Kidney (tissue), 22 donors: ENCODE measurements around the gene NSMF. TPM values are rescaled to one million over a fixed set of nuclear protein-coding genes. Genes with fewer than 3 reads are reported as not detected.

Experiments
- DNase-seq, 5 donors: peaks; one replicate each; pipeline ENCODE4 v3.0.0-alpha.2; 2013 to 2020
- FAIRE-seq: peaks from 2 replicates; lab custom pipeline; 2012; peaks lifted over from hg19 to GRCh38; lab: Jason Lieb, UNC
- H3K27ac ChIP-seq, 2 donors: one replicate each; pipeline ENCODE4 v1.7.0; 2013; ENCODE audit warnings: low read depth in 2 of 2, low read length in 2 of 2, inconsistent platforms in 1 of 2
- H3K27me3 ChIP-seq: one replicate; pipeline ENCODE4 v1.7.1; 2013; ENCODE audit warnings: low read length, inconsistent platforms; ENCODE audit not compliant: control insufficient read depth, insufficient read depth
- H3K36me3 ChIP-seq, 3 donors: one replicate each; pipeline versions ENCODE4 v1.7.0 to v1.7.1; 2013; ENCODE audit warnings: low read length in 3 of 3, control low read depth in 1 of 3, inconsistent platforms in 1 of 3; ENCODE audit not compliant: insufficient read depth in 3 of 3, control insufficient read depth in 2 of 3
- H3K4me1 ChIP-seq, 3 donors: one replicate each; pipeline versions ENCODE4 v1.7.0 to v1.7.1; 2013; ENCODE audit warnings: low read length in 3 of 3, inconsistent platforms in 1 of 3, low read depth in 1 of 3; ENCODE audit not compliant: control insufficient read depth in 2 of 3, insufficient read depth in 2 of 3
- H3K4me3 ChIP-seq, 3 donors: one replicate each; pipeline versions ENCODE4 v1.7.0 to v1.8.1; 2013; ENCODE audit warnings: low read length in 3 of 3, control low read depth in 1 of 3, inconsistent platforms in 1 of 3
- H3K9ac ChIP-seq, 3 donors: one replicate each; pipeline versions ENCODE4 v1.7.0 to v1.7.1; 2013; ENCODE audit warnings: low read length in 3 of 3, control low read depth in 1 of 3, inconsistent platforms in 1 of 3
- H3K9me3 ChIP-seq, 3 donors: one replicate each; pipeline versions ENCODE4 v1.7.0 to v1.7.1; 2013; ENCODE audit warnings: low read length in 3 of 3, control low read depth in 1 of 3, inconsistent platforms in 1 of 3; ENCODE audit not compliant: control insufficient read depth in 2 of 3, insufficient read depth in 1 of 3
- CTCF ChIP-seq: IDR thresholded peaks from 3 replicates; pipeline ENCODE4 v1.5.1; 2012; ENCODE audit warnings: mild to moderate bottlenecking, moderate library complexity, borderline replicate concordance; ENCODE audit not compliant: insufficient read depth; ENCODE audit errors: extremely low read depth
- intact Hi-C: fragments of 100-400 bp; cut with DNase I; formaldehyde crosslinking; loops from one replicate; pipeline ENCODE4 v1.11.1; 2022
- long read RNA-seq, 10 donors: library from polyadenylated mRNA in 1 of 10; unstranded in 1 of 10; transcript quantifications; one replicate each; pipeline ENCODE4 v2.0.0 and lab custom pipeline, GENCODE V29; 2021 to 2026
- polyA plus RNA-seq: library from polyadenylated mRNA; stranded (reverse); fragments of 350-450 nt; fragmentation: Illumina TruSeq; extraction: RNeasy Lipid Tissue Mini Kit (QIAGEN cat#74804); gene quantifications from one replicate; pipeline ENCODE4 v1.2.3, GENCODE V29; 2014; ENCODE audit warnings: low read depth, low replicate concordance; ENCODE audit not compliant: insufficient read depth
- total RNA-seq: library from RNA; stranded (reverse); fragmentation: NEBNext Ultra II Directional; extraction: Animal tissue kit (Norgen Biotek cat#: 25700); gene quantifications from one replicate; pipeline ENCODE4 v1.2.1, GENCODE V29; 2021
- donor health status: control.
- donor health status: control.
- donor health status: control.
- donor health status: control.
- donor health status: control.
- donor health status: DM: yes; HTN: yes; CAD: no.
- donor health status: Normal renal cell carcinoma (clear cell type).

NSMF gene
- total RNA-seq (49.5 TPM), polyA plus RNA-seq (32.7 TPM)
- long read RNA-seq, donor 1, transcript NSMF-201 (15 exons, 2,981 nt): major isoform, 8 of 8 reads
- long read RNA-seq, donor 1, partial matches to known transcripts: 0 of 8 reads
- long read RNA-seq, donor 1, other reads (novel, unspliced or antisense): 0 of 8 reads
- long read RNA-seq, donor 2, transcript NSMF-201 (15 exons, 2,981 nt): major isoform, 5 of 6 reads
- long read RNA-seq, donor 2, partial matches to known transcripts: 0 of 6 reads
- long read RNA-seq, donor 2, other reads (novel, unspliced or antisense): 0 of 6 reads
- long read RNA-seq, donor 3, partial matches to known transcripts: 6 of 13 reads
- long read RNA-seq, donor 3, other reads (novel, unspliced or antisense): 0 of 13 reads
- long read RNA-seq, donor 4, transcript NSMF-205 (14 exons, 3,571 nt): major isoform, 5 of 21 reads
- long read RNA-seq, donor 4, partial matches to known transcripts: 13 of 21 reads
- long read RNA-seq, donor 4, other reads (novel, unspliced or antisense): 0 of 21 reads
- long read RNA-seq, donor 5: 0 reads
- long read RNA-seq, donor 6, transcript NSMF-201 (15 exons, 2,981 nt): major isoform, 6 of 8 reads
- long read RNA-seq, donor 6, partial matches to known transcripts: 0 of 8 reads
- long read RNA-seq, donor 6, other reads (novel, unspliced or antisense): 0 of 8 reads
- long read RNA-seq, donor 7, transcript NSMF-201 (15 exons, 2,981 nt): major isoform, 33 of 102 reads
- long read RNA-seq, donor 7, transcript NSMF-205 (14 exons, 3,571 nt): minor isoform, 11 of 102 reads
- long read RNA-seq, donor 7, partial matches to known transcripts: 19 of 102 reads
- long read RNA-seq, donor 7, other reads (novel, unspliced or antisense): 39 of 102 reads
- long read RNA-seq, donor 8, transcript NSMF-201 (15 exons, 2,981 nt): major isoform, 6 of 9 reads
- long read RNA-seq, donor 8, partial matches to known transcripts: 0 of 9 reads
- long read RNA-seq, donor 8, other reads (novel, unspliced or antisense): 0 of 9 reads
- long read RNA-seq, donor 9, partial matches to known transcripts: 0 of 4 reads
- long read RNA-seq, donor 9, other reads (novel, unspliced or antisense): 0 of 4 reads
- long read RNA-seq, donor 10, partial matches to known transcripts: 0 of 3 reads
- long read RNA-seq, donor 10, other reads (novel, unspliced or antisense): 0 of 3 reads

GRCh38 chr9:137459152-137459600 is at the start of gene NSMF:
TSS of gene NSMF (minus strand) at chr9:137459334. CDS start at chr9:137459102, 232 bp downstream.
- no peak for TF ChIP-seq CTCF
- H3K27me3 ChIP-seq: no peaks in the 10 kb centered on the region
- DNase-seq (peak; percentile 92 to 98 (median 96)), FAIRE-seq (no peak)
- intact Hi-C loops: no loop called here
- peak within 1 kb of the TSS; percentile 31 to 55 (median 53) for H3K4me3 ChIP-seq
- no peaks in the 10 kb centered on the region for H3K9me3 ChIP-seq
- peaks cover 0 to 28% (median 7%) of the 10 kb centered on the region in 3 donors for H3K4me1 ChIP-seq
- no peaks in the 10 kb centered on the region for H3K36me3 ChIP-seq
- H3K9ac ChIP-seq: peak within 1 kb of the TSS in 2 of 3 donors; percentile 36 to 54
- H3K27ac ChIP-seq: peak within 1 kb of the TSS; percentile 43 to 54

GRCh38 chr9:137506702-137507171 is 47.6 kb upstream of the NSMF start:
- Histone ChIP-seq H3K36me3 (no peaks in the 10 kb centered on the region), H3K9me3 (no peaks in the 10 kb centered on the region), H3K27ac (no peak overlapping the region), H3K9ac (no peak overlapping the region), H3K4me3 (no peak overlapping the region), H3K27me3 (no peaks in the 10 kb centered on the region), H3K4me1 (no peaks in the 10 kb centered on the region)
- intact Hi-C loops: no loop called here
- no peak for TF ChIP-seq CTCF
- DNase-seq (no peak), FAIRE-seq (no peak)

GRCh38 chr9:137506274-137506673 is 47.1 kb upstream of the NSMF start:
- Histone ChIP-seq H3K4me3 (no peak overlapping the region), H3K27ac (no peak overlapping the region), H3K27me3 (no peaks in the 10 kb centered on the region), H3K9ac (no peak overlapping the region), H3K36me3 (no peaks in the 10 kb centered on the region), H3K4me1 (no peaks in the 10 kb centered on the region), H3K9me3 (no peaks in the 10 kb centered on the region)
- DNase-seq (peak in 1 of 5 donors; percentile 75), FAIRE-seq (no peak)
- intact Hi-C loops: no loop called here
- TF ChIP-seq CTCF: no peak
